Activated T-helper 2 cell treated with anti-CD3 and anti-CD28 coated beads, Interferon-gamma antibody, Interleukin-2, Interleukin-4, amounts not matched to agents 10 μg/mL and 5 μg/mL and 100 μg/mL, durations not matched to agents 14 hours and 24 hours and 36 hours (primary cell): ENCODE measurements around the gene TXNDC9. TPM values are rescaled to one million over a fixed set of nuclear protein-coding genes. Genes with fewer than 3 reads are reported as not detected.
"Not testable (repeated sequence)": the region's sequence is repeated elsewhere in the genome, so short reads cannot be mapped to it uniquely, and the experiment has no call there.

ENCODE experiments used
- DNase-seq: peaks from one replicate; pipeline ENCODE4 v3.0.0; 2021; ENCODE audit warnings: low spot score
- H3K27ac Mint-ChIP-seq: one replicate; pipeline ENCODE4 v1.8.0; 2021; ENCODE audit warnings: mixed read lengths
- H3K27me3 Mint-ChIP-seq: one replicate; pipeline ENCODE4 v1.8.0; 2021; ENCODE audit warnings: low read depth, mixed read lengths
- H3K36me3 Mint-ChIP-seq: one replicate; pipeline ENCODE4 v1.8.0; 2021; ENCODE audit warnings: low read depth, mixed read lengths
- H3K4me1 Mint-ChIP-seq: one replicate; pipeline ENCODE4 v1.8.0; 2021; ENCODE audit warnings: low read depth, mixed read lengths
- H3K4me3 Mint-ChIP-seq: one replicate; pipeline ENCODE4 v1.8.0; 2021; ENCODE audit warnings: low read depth, mild to moderate bottlenecking, moderate library complexity, mixed read lengths
- H3K9me3 Mint-ChIP-seq: one replicate; pipeline ENCODE4 v1.8.0; 2021; ENCODE audit warnings: mixed read lengths
- intact Hi-C: fragments of 100-400 bp; cut with micrococcal nuclease; formaldehyde crosslinking; loops from one replicate; pipeline ENCODE4 v1.15.1; 2023
- total RNA-seq: library from RNA; stranded (reverse); gene quantifications from 2 replicates; pipeline ENCODE4 v1.2.3, GENCODE V29; 2022

Gene TXNDC9
- total RNA-seq, 1 donor from 2014 or later: 36.2 TPM

DNA sequence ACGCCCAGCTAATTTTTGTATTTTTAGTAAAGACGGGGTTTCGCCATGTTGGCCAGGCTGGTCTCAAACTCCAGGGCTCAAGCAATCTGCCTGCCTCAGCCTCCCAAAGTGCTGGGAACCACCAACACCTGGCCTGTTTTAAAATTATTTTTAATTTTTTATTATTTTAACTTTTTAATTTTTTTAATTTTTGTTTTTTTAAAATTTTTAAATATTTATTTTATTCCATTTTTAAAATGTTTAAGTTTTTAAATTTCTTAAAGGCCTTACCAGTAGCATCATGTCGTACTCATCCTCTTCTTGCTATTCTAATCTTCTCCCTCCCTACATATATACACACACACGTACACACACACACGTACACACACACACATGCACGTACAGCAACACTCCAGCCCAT is 36.6 kb downstream of the TXNDC9 start:
- Mint-ChIP-seq H3K27me3 (no peaks in the 10 kb centered on the region), H3K9me3 (no peaks in the 10 kb centered on the region), H3K27ac (no peak overlapping the region), H3K36me3 (peaks cover 9% of the 10 kb centered on the region), H3K4me3 (no peak overlapping the region), H3K4me1 (no peaks in the 10 kb centered on the region)
- DNase-seq: no peak
- intact Hi-C loops: no loop called here

DNA sequence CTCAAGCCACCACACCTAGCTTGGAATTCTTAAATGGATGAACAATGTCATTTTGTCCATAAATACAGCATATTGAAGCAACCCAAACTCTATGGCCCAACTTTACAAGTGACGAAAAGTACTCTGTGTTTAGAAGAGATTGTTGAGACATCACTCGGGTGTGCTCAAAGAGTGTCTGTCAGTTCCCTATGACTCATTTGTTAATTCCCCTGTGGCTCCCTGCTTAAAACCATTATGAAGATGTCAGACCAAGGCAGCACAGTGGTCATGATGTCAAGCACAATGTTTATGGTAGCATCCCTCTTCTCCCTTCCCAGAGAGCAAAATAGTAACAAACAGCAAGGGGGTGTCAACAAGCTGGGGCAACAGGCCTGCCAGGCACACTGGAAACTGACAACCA is 38.1 kb downstream of the TXNDC9 start:
- Mint-ChIP-seq H3K4me3 (no peak overlapping the region), H3K27ac (no peak overlapping the region), H3K9me3 (no peaks in the 10 kb centered on the region), H3K36me3 (peaks cover 3% of the 10 kb centered on the region), H3K27me3 (no peaks in the 10 kb centered on the region), H3K4me1 (no peaks in the 10 kb centered on the region)
- DNase-seq: no peak
- intact Hi-C loops: no loop called here

DNA sequence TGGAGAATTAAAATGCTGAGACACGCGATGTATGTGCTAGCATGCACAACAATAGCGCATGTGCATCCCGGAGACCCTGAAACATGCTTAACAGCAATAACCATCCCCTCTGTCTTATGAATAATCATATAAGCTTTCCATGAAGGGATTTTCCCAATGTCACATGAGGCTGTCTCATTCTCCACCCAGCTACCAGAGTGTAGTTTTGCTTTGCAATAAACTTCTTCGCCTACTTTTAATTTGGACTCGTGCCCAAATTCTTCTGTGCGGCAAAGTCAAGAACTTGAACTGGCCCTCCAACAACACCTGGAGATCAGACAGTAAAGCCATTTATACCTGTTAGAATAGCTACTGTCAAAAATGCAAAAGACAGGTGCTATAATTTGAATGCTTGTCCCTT is 50.6 kb downstream of the TXNDC9 start:
- intact Hi-C loops: no loop called here
- H3K4me1 Mint-ChIP-seq: no peaks in the 10 kb centered on the region
- H3K9me3 Mint-ChIP-seq: peaks cover 2% of the 10 kb centered on the region
- no peak for DNase-seq
- no peaks in the 10 kb centered on the region for H3K27me3 Mint-ChIP-seq
- peaks cover 16% of the 10 kb centered on the region for H3K36me3 Mint-ChIP-seq
- no peak overlapping the region for H3K27ac Mint-ChIP-seq
- H3K4me3 Mint-ChIP-seq: no peak overlapping the region

DNA sequence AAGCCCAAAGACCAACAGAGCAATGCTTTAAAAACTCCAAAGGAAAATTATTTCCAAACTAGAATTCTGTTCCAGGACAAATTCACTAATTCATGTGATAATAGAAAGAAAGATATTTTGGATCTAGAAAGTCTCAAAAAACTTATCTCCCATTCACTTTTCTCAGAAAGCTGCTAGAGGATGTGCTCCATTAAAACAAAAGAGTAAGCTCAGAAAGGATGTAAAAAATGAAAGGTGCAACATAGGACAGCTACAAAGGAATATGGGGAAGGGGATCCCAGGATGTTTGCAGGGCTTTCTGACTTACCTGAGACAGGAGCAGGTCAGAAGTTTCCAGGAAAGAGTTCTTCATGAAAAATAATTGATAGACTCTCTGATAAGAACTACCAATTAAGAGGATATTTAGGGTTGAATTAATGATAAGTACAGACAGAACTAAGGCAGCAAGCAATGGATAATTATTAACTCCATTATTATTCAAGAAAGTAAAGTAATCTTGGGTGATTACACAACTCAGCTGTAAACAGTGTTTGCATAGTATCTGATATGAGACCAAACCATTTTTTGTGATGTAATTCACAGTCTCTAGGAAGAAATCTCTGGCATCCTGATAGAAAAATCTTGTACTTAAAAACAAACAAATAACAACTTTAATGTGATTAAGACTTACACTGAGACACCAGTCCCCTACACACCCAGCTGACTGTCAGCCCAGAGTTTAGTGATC is 56.0 kb downstream of the TXNDC9 start:
- peaks cover 25% of the 10 kb centered on the region for H3K36me3 Mint-ChIP-seq
- H3K9me3 Mint-ChIP-seq: peaks cover 13% of the 10 kb centered on the region
- DNase-seq: no peak
- no peaks in the 10 kb centered on the region for H3K4me1 Mint-ChIP-seq
- H3K27me3 Mint-ChIP-seq: no peaks in the 10 kb centered on the region
- H3K27ac Mint-ChIP-seq: no peak overlapping the region
- intact Hi-C loops: no loop called here
- H3K4me3 Mint-ChIP-seq: no peak overlapping the region

DNA sequence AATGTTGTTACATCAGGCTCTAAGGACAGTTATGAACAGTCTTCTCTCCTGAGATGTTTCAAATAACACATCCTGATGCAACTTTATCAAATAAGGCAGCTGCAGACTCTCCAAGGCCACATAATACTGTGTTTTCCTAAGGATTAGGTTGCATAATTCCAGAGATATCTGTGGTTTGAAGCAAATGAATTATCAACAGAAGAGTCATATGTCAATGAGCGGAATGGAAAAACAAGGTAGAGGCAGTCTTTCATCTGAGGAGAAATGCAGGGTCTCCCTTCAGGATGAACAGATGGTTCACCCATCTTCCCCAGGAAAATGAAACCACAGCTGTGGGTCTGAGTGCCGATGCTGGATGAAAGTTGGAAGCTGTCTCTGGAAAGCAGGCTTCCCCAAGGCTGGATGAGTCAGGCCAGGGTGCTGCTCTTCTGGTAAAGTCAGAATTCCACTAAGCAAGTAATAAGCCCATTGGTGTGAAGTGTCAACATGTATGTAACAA is 57.3 kb downstream of the TXNDC9 start:
- Mint-ChIP-seq H3K9me3 (peaks cover 13% of the 10 kb centered on the region), H3K27me3 (no peaks in the 10 kb centered on the region), H3K4me1 (no peaks in the 10 kb centered on the region), H3K36me3 (peaks cover 25% of the 10 kb centered on the region), H3K27ac (no peak overlapping the region), H3K4me3 (no peak overlapping the region)
- no peak for DNase-seq
- intact Hi-C loops: no loop called here

DNA sequence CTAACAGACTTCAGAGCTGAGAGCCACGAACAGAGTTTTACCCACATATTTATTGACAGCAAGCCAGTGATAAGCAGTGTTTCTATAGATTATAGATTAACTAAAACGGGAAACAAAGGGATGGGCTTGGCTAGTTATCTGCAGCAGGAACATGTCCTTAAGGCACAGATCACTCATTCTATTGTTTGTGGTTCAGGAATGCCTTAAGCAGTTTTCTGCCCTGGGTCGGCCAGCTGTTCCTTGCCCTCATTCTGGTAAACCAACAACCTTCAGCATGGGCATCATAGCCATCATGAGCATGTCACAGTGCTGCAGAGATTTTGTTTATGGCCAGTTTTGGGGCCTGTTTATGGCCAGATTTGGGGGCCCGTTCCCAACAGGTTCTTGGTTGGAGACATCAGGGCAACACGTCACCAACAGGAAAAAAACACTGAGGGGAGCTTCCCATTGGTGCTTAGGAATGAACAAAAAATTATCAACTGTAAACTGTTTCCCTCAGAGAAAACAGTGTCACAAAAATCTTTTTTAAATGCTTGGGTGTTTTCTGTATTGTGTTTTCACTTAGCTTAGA is 57.9 kb downstream of the TXNDC9 start:
- intact Hi-C loops, H3K27me3 Mint-ChIP-seq, H3K27ac Mint-ChIP-seq, H3K4me3 Mint-ChIP-seq, DNase-seq, H3K4me1 Mint-ChIP-seq: not testable (repeated sequence)
- Mint-ChIP-seq H3K36me3 (peaks cover 23% of the 10 kb centered on the region), H3K9me3 (peaks cover 13% of the 10 kb centered on the region)

DNA sequence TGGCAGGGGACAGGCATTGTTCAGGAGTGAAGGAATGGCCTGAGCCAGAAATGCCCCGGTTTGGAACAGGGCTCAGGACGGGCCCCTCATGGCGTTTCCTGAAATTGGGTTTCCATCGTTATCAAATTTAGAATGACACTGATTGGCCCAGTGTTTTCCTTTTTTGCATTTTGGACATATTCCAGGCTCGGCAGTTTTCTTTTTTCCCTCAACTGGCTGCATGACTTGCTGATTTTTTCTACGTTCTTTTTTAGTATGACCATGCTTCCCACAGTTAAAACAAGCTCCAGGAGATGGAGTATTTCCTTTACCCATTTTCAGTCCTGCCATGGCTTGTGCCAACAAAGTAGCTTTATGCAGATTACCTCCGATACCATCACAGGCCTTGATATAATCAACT is 60.3 kb downstream of the TXNDC9 start:
- H3K4me3 Mint-ChIP-seq: no peak overlapping the region
- peaks cover 20% of the 10 kb centered on the region for H3K9me3 Mint-ChIP-seq
- H3K27ac Mint-ChIP-seq: no peak overlapping the region
- intact Hi-C loops: no loop called here
- peaks cover 17% of the 10 kb centered on the region for H3K36me3 Mint-ChIP-seq
- no peaks in the 10 kb centered on the region for H3K4me1 Mint-ChIP-seq
- H3K27me3 Mint-ChIP-seq: no peaks in the 10 kb centered on the region
- DNase-seq: no peak

Other genes with a start within 250 kb of the TXNDC9 start
- gene C2orf15, start 194.6 kb downstream of the TXNDC9 start, total RNA-seq: 0.16 TPM in 1 of 2 replicates, not detected in the other
- 3.3 and 3.4 TPM in 2 replicates for gene TSGA10, start 181.4 kb downstream of the TXNDC9 start, total RNA-seq
- gene LIPT1, start 181.4 kb downstream of the TXNDC9 start, total RNA-seq: 3.4 and 3.5 TPM in 2 replicates
- gene MITD1, start 155.3 kb downstream of the TXNDC9 start, total RNA-seq: 49.7 and 52.4 TPM in 2 replicates
- 27.6 and 29.4 TPM in 2 replicates for gene MRPL30, start 155.1 kb downstream of the TXNDC9 start, total RNA-seq
- gene LYG2, start 80.7 kb downstream of the TXNDC9 start, total RNA-seq: not detected in 2 replicates
- gene LYG1, start 35.1 kb downstream of the TXNDC9 start, total RNA-seq: 2.0 and 2.2 TPM in 2 replicates
- 76.3 and 81.0 TPM in 2 replicates for gene EIF5B, start 1.1 kb upstream of the TXNDC9 start, total RNA-seq
- 39.4 and 41.3 TPM in 2 replicates for gene REV1, start 153.7 kb upstream of the TXNDC9 start, total RNA-seq